K562 treated with DMSO at 1 percent for 48 hours (cell line): ENCODE results near the gene LTBP4. TPM values are rescaled to one million over a fixed set of nuclear protein-coding genes. Genes with fewer than 3 reads are reported as not detected.

Source experiments
- total RNA-seq: library from RNA; unstranded; fragments of 300-600 nt; gene quantifications from 2 replicates; pipeline ENCODE4 v1.2.3, GENCODE V29; 2022; ENCODE audit warnings: low replicate concordance; ENCODE audit errors: extremely low read depth

Gene LTBP4, protein sequence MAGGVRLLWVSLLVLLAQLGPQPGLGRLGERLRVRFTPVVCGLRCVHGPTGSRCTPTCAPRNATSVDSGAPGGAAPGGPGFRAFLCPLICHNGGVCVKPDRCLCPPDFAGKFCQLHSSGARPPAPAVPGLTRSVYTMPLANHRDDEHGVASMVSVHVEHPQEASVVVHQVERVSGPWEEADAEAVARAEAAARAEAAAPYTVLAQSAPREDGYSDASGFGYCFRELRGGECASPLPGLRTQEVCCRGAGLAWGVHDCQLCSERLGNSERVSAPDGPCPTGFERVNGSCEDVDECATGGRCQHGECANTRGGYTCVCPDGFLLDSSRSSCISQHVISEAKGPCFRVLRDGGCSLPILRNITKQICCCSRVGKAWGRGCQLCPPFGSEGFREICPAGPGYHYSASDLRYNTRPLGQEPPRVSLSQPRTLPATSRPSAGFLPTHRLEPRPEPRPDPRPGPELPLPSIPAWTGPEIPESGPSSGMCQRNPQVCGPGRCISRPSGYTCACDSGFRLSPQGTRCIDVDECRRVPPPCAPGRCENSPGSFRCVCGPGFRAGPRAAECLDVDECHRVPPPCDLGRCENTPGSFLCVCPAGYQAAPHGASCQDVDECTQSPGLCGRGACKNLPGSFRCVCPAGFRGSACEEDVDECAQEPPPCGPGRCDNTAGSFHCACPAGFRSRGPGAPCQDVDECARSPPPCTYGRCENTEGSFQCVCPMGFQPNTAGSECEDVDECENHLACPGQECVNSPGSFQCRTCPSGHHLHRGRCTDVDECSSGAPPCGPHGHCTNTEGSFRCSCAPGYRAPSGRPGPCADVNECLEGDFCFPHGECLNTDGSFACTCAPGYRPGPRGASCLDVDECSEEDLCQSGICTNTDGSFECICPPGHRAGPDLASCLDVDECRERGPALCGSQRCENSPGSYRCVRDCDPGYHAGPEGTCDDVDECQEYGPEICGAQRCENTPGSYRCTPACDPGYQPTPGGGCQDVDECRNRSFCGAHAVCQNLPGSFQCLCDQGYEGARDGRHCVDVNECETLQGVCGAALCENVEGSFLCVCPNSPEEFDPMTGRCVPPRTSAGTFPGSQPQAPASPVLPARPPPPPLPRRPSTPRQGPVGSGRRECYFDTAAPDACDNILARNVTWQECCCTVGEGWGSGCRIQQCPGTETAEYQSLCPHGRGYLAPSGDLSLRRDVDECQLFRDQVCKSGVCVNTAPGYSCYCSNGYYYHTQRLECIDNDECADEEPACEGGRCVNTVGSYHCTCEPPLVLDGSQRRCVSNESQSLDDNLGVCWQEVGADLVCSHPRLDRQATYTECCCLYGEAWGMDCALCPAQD (N-terminal part only)
- not detected in 2 replicates for total RNA-seq

DNA sequence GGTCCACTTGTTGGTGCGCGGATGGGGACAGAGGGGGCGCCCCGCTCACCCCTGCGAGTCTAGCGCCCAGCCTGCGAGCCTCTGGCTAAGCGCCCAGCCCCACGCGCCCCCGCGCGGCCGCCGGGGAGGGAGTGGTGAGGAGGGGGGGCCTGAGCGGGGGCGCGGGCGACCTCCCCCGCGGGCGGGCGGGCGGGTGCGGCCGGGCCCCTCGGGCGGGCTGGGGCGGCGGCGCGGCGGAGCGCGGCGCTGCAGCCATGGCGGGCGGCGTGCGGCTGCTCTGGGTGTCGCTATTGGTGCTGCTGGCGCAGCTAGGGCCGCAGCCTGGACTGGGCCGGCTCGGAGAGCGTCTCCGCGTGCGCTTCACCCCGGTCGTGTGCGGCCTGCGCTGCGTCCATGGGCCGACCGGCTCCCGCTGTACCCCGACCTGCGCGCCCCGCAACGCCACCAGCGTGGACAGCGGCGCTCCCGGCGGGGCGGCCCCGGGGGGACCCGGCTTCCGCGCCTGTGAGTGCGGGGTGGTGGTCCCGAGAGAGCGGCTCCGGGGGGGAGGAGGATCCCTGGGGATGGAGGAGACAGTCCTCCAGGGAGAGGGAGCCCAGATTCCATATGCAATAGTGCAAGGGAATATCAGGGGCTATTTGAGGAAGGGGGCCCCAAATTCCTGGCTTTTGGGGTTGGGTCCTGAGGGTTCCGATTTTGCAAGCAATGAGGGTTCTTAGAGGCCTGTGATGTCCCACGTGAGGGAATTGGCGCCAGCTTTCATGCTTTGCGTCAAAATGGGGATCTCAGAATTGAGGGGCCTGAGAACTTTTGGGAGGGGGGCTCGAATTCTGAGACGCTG is at the start of gene LTBP4:
TSS of gene LTBP4 (plus strand) at position 236 of the 841 bp plus-strand sequence. CDS start at position 255, 19 bp downstream.

DNA sequence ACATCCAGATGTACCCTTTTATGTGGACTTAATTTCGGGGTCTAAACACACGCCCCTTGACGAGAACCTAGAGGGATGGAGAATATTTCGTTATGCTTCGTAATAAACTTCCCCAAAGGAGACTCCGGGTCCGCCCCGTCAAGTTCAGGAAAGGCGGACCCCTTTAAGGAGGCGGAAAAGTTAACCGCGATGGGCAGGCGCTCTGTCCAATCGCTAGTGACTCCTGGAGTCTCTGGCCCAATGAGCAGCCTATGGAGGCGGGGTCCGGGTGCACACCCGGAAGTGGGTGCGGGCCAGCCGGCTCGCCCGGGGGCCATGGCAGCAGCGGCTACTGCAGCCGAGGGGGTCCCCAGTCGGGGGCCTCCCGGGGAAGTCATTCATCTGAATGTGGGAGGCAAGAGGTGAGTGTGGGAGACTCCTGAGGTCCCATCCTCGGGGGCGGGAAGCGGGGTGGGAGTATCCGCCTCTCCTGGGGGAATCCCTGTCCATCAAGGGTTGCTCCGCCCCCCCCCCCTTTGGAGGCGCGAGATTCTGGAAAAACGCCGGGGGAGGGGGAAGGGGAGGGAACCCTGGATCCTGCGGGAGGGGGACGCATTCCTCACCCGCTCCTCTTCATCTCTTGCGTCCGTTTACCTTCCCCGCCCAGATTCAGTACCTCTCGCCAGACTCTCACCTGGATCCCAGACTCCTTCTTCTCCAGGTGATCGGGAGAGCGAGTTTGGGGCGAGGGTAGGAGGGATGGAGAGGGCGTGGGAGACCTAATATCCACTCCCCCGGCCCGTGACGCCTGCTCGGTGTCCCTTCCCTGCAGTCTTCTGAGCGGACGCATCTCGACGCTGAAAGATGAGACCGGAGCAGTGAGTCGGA is 24.4 kb upstream of the LTBP4 start, which contains the start of gene SHKBP1:
TSS of gene SHKBP1 (plus strand) at position 289 of the 867 bp plus-strand sequence. CDS start at position 316, 27 bp downstream.

Other genes with a start within 250 kb of the LTBP4 start
- not detected in 2 replicates for gene HIPK4, start 211.2 kb upstream of the LTBP4 start, total RNA-seq
- gene PRX, start 188.0 kb upstream of the LTBP4 start, total RNA-seq: not detected in 2 replicates
- gene SERTAD1, start 175.4 kb upstream of the LTBP4 start, total RNA-seq: not detected in 2 replicates
- not detected in 2 replicates for gene SERTAD3, start 157.0 kb upstream of the LTBP4 start, total RNA-seq
- 1,633 TPM in 1 of 2 replicates, not detected in the other for gene BLVRB, start 135.6 kb upstream of the LTBP4 start, total RNA-seq
- not detected in 2 replicates for gene SPTBN4, start 134.4 kb upstream of the LTBP4 start, total RNA-seq
- not detected in 2 replicates for gene SHKBP1, start 24.5 kb upstream of the LTBP4 start, total RNA-seq
- not detected in 2 replicates for gene NUMBL, start 89.3 kb downstream of the LTBP4 start, total RNA-seq
- gene COQ8B, start 115.5 kb downstream of the LTBP4 start, total RNA-seq: not detected in 2 replicates
- gene ITPKC, start 115.7 kb downstream of the LTBP4 start, total RNA-seq: not detected in 2 replicates
- gene ACTMAP, start 149.1 kb downstream of the LTBP4 start, total RNA-seq: not detected in 2 replicates
- not detected in 2 replicates for gene SNRPA, start 149.8 kb downstream of the LTBP4 start, total RNA-seq
- gene MIA, start 174.2 kb downstream of the LTBP4 start, total RNA-seq: not detected in 2 replicates
- not detected in 2 replicates for gene RAB4B, start 176.9 kb downstream of the LTBP4 start, total RNA-seq
- not detected in 2 replicates for gene EGLN2, start 197.8 kb downstream of the LTBP4 start, total RNA-seq
- gene CYP2A6, start 249.1 kb downstream of the LTBP4 start, total RNA-seq: not detected in 2 replicates